Gastroesophageal sphincter (tissue), 4 donors: Measurements from ENCODE around the gene KRT9. TPM values are rescaled to one million over a fixed set of nuclear protein-coding genes. Genes with fewer than 3 reads are reported as not detected.

ENCODE experiments used
- ATAC-seq: fragments of 150-250 bp; one replicate; pipeline ENCODE4 v1.9.1; 2016; ENCODE audit warnings: mild to moderate bottlenecking, moderate library complexity
- H3K27ac ChIP-seq, 4 donors: fragments of 200-600 bp; sonication (generic) in 3 of 4; 1 replicate in 3 of 4; 2 replicates in 1 of 4; pipeline ENCODE4 v1.5.1; 2016 to 2019
- H3K27me3 ChIP-seq: fragments of 200-600 bp; sonication (generic); one replicate; pipeline ENCODE4 v1.5.1; 2019
- H3K36me3 ChIP-seq, 2 donors: fragments of 200-600 bp; sonication (generic); one replicate each; pipeline ENCODE4 v1.5.1; 2019; ENCODE audit warnings: control low read depth in 1 of 2
- H3K4me1 ChIP-seq, 3 donors: fragments of 200-600 bp; sonication (generic); 1 replicate in 2 of 3; 2 replicates in 1 of 3; pipeline ENCODE4 v1.5.1; 2016 to 2019; ENCODE audit warnings: control low read depth in 2 of 3
- H3K4me3 ChIP-seq, 2 donors: fragments of 200-600 bp; sonication (generic); one replicate each; pipeline ENCODE4 v1.5.1; 2019; ENCODE audit warnings: mild to moderate bottlenecking in 1 of 2, moderate library complexity in 1 of 2
- H3K9me3 ChIP-seq, 3 donors: fragments of 200-600 bp; sonication (generic); one replicate each; pipeline ENCODE4 v1.5.1; 2017 to 2019; ENCODE audit warnings: control low read depth in 2 of 3
- CTCF ChIP-seq, 4 experiments: fragments of 200-600 bp in 2 of 4; fragments of 450-650 bp in 2 of 4; sonication (generic) in 1 of 4; IDR thresholded peaks; one replicate each; pipeline ENCODE4 v1.5.1; 2017 to 2019; ENCODE audit warnings: antibody characterized with exemption in 4 of 4, mild to moderate bottlenecking in 2 of 4, moderate library complexity in 2 of 4
- EP300 ChIP-seq: sonication (generic); formaldehyde crosslinking; IDR thresholded peaks from one replicate; pipeline ENCODE4 v1.6.1; 2017; ENCODE audit warnings: antibody characterized with exemption, mild to moderate bottlenecking
- POLR2A ChIP-seq, 2 donors: fragments of 450-650 bp; IDR thresholded peaks; one replicate each; pipeline ENCODE4 v1.6.1; 2017; ENCODE audit warnings: antibody characterized with exemption in 2 of 2, mild to moderate bottlenecking in 2 of 2, moderate library complexity in 1 of 2
- POLR2AphosphoS5 ChIP-seq: sonication (generic); formaldehyde crosslinking; IDR thresholded peaks from one replicate; pipeline ENCODE4 v1.6.1; 2017; ENCODE audit warnings: antibody characterized with exemption
- WGBS, 2 donors: methylation state at CpG; one replicate each; pipeline ENCODE4 v1.1.5; 2018; ENCODE audit warnings: low coverage in 1 of 2; 5-methylcytosine and 5-hydroxymethylcytosine counted together
- total RNA-seq, 4 donors: library from RNA; depleted of rRNA; stranded (reverse); fragments of >200 nt; gene quantifications; one replicate each; pipeline ENCODE4 v1.1.0, GENCODE V29; 2016

Gene KRT9
- total RNA-seq, 4 donors from 2014 or later, result not detected

- Histone ChIP-seq H3K9me3 (no peaks in the 10 kb centered on the region), H3K36me3 (no peaks in the 10 kb centered on the region), H3K4me3 (no peak overlapping the region), H3K27ac (no peak overlapping the region), H3K4me1 (no peaks in the 10 kb centered on the region), H3K27me3 (peaks cover 20% of the 10 kb centered on the region)
- TF ChIP-seq POLR2AphosphoS5 (no peak), CTCF (IDR thresholded peaks at IDR 0.05) (no peak), EP300 (no peak), POLR2A (IDR thresholded peaks at IDR 0.05) (no peak)
- no peak for ATAC-seq
- WGBS, 2 donors, result 80% methylated on average over 1 of the region's 3 CpGs; no CpG with 5 or more reads in 1 of the 2 donors
Measured at GRCh38 chr17:41518031-41518430, 53.8 kb downstream of the KRT9 start.

- H3K27ac ChIP-seq, result no peak overlapping the region
- H3K9me3 ChIP-seq, result no peaks in the 10 kb centered on the region
- WGBS, 2 donors, result 76 to 92% methylated on average over 2 to 4 of the region's 14 CpGs
- H3K36me3 ChIP-seq, result no peaks in the 10 kb centered on the region
- H3K27me3 ChIP-seq, result peaks cover 9% of the 10 kb centered on the region
- TF ChIP-seq CTCF (IDR thresholded peaks at IDR 0.05) (no peak), POLR2A (IDR thresholded peaks at IDR 0.05) (no peak), POLR2AphosphoS5 (no peak), EP300 (no peak)
- no peaks in the 10 kb centered on the region for H3K4me1 ChIP-seq
- ATAC-seq, result no peak
- H3K4me3 ChIP-seq, result no peak overlapping the region
Measured at GRCh38 chr17:41516830-41517283, 55.0 kb downstream of the KRT9 start.

- no peak for ATAC-seq
- H3K4me1 ChIP-seq, result no peaks in the 10 kb centered on the region
- H3K27ac ChIP-seq, result no peak overlapping the region
- H3K4me3 ChIP-seq, result no peak overlapping the region
- 83 to 90% methylated on average over 2 to 3 of the region's 14 CpGs for WGBS, 2 donors
- TF ChIP-seq CTCF (IDR thresholded peaks at IDR 0.05) (no peak), POLR2A (IDR thresholded peaks at IDR 0.05) (no peak), EP300 (no peak), POLR2AphosphoS5 (no peak)
- no peaks in the 10 kb centered on the region for H3K9me3 ChIP-seq
- H3K36me3 ChIP-seq, result no peaks in the 10 kb centered on the region
- peaks cover 8% of the 10 kb centered on the region for H3K27me3 ChIP-seq
Measured at GRCh38 chr17:41516147-41516829, 55.6 kb downstream of the KRT9 start.

Other genes starting within 250 kb of the KRT9 start
- not detected for gene KRT33A, start 221.2 kb downstream of the KRT9 start, total RNA-seq
- gene KRT33B, start 202.2 kb downstream of the KRT9 start, total RNA-seq, result not detected
- under 1 TPM in 1 of 4 donors, not detected in 3; 0.27 TPM for gene KRT34, start 189.8 kb downstream of the KRT9 start, total RNA-seq
- not detected for gene KRT31, start 174.5 kb downstream of the KRT9 start, total RNA-seq
- not detected for gene KRT37, start 147.5 kb downstream of the KRT9 start, total RNA-seq
- gene KRT38, start 131.1 kb downstream of the KRT9 start, total RNA-seq, result not detected
- gene KRT32, start 104.7 kb downstream of the KRT9 start, total RNA-seq, result under 1 TPM in 1 of 4 donors, not detected in 3; 0.13 TPM
- gene KRT35, start 90.9 kb downstream of the KRT9 start, total RNA-seq, result not detected
- gene KRT36, start 82.1 kb downstream of the KRT9 start, total RNA-seq, result not detected
- gene KRT13, start 66.4 kb downstream of the KRT9 start, total RNA-seq, result 1,000 to 10,000 TPM in 1 of 4 donors, 100 to 1,000 TPM in 1, 10 to 100 TPM in 2; 20.7 to 1,501 (median 80.1) TPM
- gene KRT15, start 53.2 kb downstream of the KRT9 start, total RNA-seq, result 100 to 1,000 TPM in 1 of 4 donors, 1 to 10 TPM in 3; 1.2 to 129 (median 4.2) TPM
- gene KRT19, start 43.8 kb downstream of the KRT9 start, total RNA-seq, result 100 to 1,000 TPM in 1 of 4 donors, 1 to 10 TPM in 3; 2.9 to 154 (median 6.5) TPM
- 100 to 1,000 TPM in 1 of 4 donors, 10 to 100 TPM in 1, 1 to 10 TPM in 1, not detected in 1; 1.4 to 105 (median 41.1) TPM for gene KRT14, start 14.8 kb upstream of the KRT9 start, total RNA-seq
- gene KRT16, start 40.7 kb upstream of the KRT9 start, total RNA-seq, result 10 to 100 TPM in 2 of 4 donors, 1 to 10 TPM in 2; 1.1 to 78.8 (median 13.5) TPM
- 10 to 100 TPM in 2 of 4 donors, 1 to 10 TPM in 1, not detected in 1; 7.0 to 18.5 (median 17.4) TPM for gene KRT17, start 52.5 kb upstream of the KRT9 start, total RNA-seq
- 100 to 1,000 TPM; 224 to 331 (median 270) TPM for gene EIF1, start 116.8 kb upstream of the KRT9 start, total RNA-seq
- not detected for gene GAST, start 140.3 kb upstream of the KRT9 start, total RNA-seq
- under 1 TPM in 1 of 4 donors, not detected in 3; 0.54 TPM for gene HAP1, start 162.6 kb upstream of the KRT9 start, total RNA-seq
- gene JUP, start 214.7 kb upstream of the KRT9 start, total RNA-seq, result 10 to 100 TPM; 30.8 to 60.9 (median 41.7) TPM
- 10 to 100 TPM in 3 of 4 donors, 1 to 10 TPM in 1; 8.3 to 20.9 (median 19.1) TPM for gene P3H4, start 239.9 kb upstream of the KRT9 start, total RNA-seq
- gene FKBP10, start 240.9 kb upstream of the KRT9 start, total RNA-seq, result 10 to 100 TPM; 33.7 to 43.2 (median 38.2) TPM